Fibroblast of villous mesenchyme (primary cell): ENCODE data around the gene MGAT5. TPM values are rescaled to one million over a fixed set of nuclear protein-coding genes. Genes with fewer than 3 reads are reported as not detected.

Source experiments
- DNase-seq: peaks from one replicate; pipeline ENCODE4 v3.0.0-alpha.2; 2010; ENCODE audit warnings: low read depth
- H3K4me3 ChIP-seq: 2 replicates; pipeline ENCODE4 v1.5.1; 2011; ENCODE audit warnings: low read depth, mild to moderate bottlenecking, low read length
- total RNA-seq: library from RNA; depleted of rRNA; stranded (reverse); fragments of >200 nt; gene quantifications from 2 replicates; pipeline ENCODE4 v1.2.3, GENCODE V29; 2012
- TF ChIP-seq, protein P1 (sequence below): IDR thresholded peaks from 2 replicates; pipeline ENCODE4 v1.5.1; 2012; ENCODE audit warnings: low read depth, mild to moderate bottlenecking, low read length; ENCODE audit not compliant: insufficient read depth

Gene MGAT5
- total RNA-seq, 1 donor: 109 TPM

- TF ChIP-seq, protein P1, sequence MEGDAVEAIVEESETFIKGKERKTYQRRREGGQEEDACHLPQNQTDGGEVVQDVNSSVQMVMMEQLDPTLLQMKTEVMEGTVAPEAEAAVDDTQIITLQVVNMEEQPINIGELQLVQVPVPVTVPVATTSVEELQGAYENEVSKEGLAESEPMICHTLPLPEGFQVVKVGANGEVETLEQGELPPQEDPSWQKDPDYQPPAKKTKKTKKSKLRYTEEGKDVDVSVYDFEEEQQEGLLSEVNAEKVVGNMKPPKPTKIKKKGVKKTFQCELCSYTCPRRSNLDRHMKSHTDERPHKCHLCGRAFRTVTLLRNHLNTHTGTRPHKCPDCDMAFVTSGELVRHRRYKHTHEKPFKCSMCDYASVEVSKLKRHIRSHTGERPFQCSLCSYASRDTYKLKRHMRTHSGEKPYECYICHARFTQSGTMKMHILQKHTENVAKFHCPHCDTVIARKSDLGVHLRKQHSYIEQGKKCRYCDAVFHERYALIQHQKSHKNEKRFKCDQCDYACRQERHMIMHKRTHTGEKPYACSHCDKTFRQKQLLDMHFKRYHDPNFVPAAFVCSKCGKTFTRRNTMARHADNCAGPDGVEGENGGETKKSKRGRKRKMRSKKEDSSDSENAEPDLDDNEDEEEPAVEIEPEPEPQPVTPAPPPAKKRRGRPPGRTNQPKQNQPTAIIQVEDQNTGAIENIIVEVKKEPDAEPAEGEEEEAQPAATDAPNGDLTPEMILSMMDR: no peak
- H3K4me3 ChIP-seq: no peak overlapping the region
- DNase-seq: peak; percentile 45
Measured at GRCh38 chr2:134273256-134273983, 19.5 kb downstream of the MGAT5 start.

- H3K4me3 ChIP-seq: no peak overlapping the region
- no peak for DNase-seq
- TF ChIP-seq, protein P1: no peak
Measured at GRCh38 chr2:134274121-134274520, 20.2 kb downstream of the MGAT5 start.

- TF ChIP-seq, protein P1: no peak
- no peak overlapping the region for H3K4me3 ChIP-seq
- DNase-seq: no peak
Measured at GRCh38 chr2:134275058-134275862, 21.4 kb downstream of the MGAT5 start.

DNA sequence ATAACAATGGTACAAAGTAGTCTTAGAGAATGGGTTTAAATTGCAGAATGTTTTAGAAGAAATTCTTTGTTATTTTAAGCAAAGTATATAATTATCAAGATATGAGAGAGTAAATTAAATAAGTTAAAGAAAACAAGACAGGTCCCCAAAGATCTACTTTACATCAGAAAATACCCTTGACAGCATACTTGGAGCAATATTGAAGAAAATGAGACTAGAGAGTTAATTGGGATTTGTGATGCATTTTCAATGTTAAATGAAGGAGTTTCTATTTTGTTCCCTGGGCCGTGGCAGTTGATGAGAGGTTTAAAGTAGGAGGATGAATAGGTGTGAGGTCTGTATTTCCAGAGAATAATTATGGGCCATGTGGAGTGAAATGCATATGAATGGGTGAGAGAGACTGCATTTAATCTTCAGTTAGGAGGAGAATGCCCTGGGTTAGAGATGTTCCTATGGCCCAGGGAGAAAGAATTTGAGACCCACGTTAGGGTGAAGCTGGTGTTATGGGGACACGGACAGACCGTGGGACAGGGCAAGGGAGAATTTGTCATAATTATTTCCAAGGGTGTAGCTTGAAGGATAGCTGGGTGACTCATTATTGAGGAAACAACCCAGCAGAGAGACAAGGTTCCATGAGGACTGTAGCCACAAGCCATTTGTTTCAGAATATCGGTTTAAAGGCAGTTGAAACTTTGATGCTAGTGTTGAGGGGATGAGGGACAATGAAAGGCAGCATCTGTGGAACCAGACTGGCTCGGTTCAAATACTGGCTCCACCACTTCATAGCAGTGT is 22.7 kb downstream of the MGAT5 start:
- TF ChIP-seq, protein P1: no peak
- DNase-seq: no peak
- no peak overlapping the region for H3K4me3 ChIP-seq

DNA sequence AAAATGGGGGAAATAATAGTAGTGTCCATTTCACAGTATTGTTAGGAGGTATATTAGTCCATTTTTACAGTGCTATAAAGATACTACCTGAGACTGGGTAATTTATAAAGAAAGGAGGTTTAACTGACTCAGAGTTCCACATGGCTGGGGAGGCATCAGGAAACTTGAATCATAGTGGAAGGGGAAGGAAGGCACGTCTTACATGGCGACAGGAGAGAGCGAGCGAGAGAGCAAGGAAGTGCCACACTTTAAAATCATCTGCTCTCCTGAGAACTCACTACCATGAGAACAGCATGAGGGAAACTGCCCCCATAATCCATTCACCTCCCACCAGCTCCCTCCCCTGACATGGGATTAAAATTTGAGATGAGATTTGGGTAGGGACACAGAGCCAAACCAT is 23.4 kb downstream of the MGAT5 start:
- H3K4me3 ChIP-seq: no peak overlapping the region
- DNase-seq: no peak
- TF ChIP-seq, protein P1: no peak

DNA sequence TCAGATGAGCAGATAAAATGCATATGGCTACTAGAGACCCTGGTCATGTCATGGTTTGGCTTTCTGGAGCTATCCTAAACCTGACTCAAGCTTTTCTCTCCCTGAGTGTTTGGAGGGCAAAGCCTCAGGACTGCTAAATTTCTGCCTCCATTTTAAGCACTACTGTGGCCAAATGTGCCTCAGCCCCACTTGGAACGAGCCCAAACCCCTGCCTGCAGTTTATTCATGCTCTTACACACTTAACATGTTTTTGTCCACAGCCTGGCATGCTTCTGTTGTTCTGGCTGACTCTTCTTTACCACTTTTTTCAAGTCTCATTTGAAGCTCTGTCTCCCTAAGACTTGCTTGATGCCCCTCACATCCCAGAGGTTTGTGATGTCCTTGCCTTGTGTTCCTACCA is 24.7 kb downstream of the MGAT5 start:
- H3K4me3 ChIP-seq: no peak overlapping the region
- TF ChIP-seq, protein P1: no peak
- no peak for DNase-seq
